ENCODE measurements around the gene PTPRG. TPM values are rescaled to one million over a fixed set of nuclear protein-coding genes. Genes with fewer than 3 reads are reported as not detected.

PTPRG gene
- total and polyA plus RNA-seq, 2 donors (not counting 3 experiments of a cell fraction or from before 2014, with no cell fraction given): 8.9 to 39.1 TPM

DNA sequence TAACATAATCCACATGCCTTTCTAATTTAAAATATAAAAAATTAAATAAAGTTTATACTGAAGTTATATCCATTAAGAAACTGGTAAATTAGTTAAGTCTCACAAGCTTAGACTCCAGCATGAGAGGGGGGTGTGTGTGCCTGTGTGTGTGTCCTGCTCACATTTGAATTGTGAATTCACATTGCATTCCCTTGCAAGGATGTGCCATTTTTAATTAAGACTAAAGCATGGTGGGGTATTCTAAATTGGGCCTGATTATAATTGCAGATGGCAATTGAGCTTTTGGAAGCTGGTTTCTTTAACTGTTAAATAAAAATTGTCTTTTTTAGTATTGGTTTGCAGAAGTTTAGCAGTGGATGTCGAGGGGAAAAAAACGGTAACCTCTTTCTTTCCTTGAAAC is 56.9 kb downstream of the PTPRG start:
- Histone ChIP-seq H4K20me1 (replicated peaks; ENCODE audit: control insufficient read depth, extremely low read depth, insufficient read depth, low read length) (no peaks in the 10 kb centered on the region), H3K4me2 (ENCODE audit: insufficient read depth, low read length) (no peak overlapping the region), H3K9ac (replicated peaks; ENCODE audit: extremely low read depth, insufficient read depth, low read length) (no peak overlapping the region), H3K4me3 (replicated peaks in 1 of 3; ENCODE audit: insufficient read depth in 1 of 3, low read depth in 1 of 3, low read length in 3 of 3) (no peak overlapping the region), H3K27me3 (ENCODE audit: control insufficient read depth in 2 of 2, insufficient read depth in 2 of 2, low read length in 2 of 2) (no peaks in the 10 kb centered on the region), H3K36me3 (ENCODE audit: control insufficient read depth in 2 of 2, extremely low read depth in 1 of 2, insufficient read depth in 2 of 2, low read length in 2 of 2) (no peaks in the 10 kb centered on the region), H3K9me3 (replicated peaks; ENCODE audit: control insufficient read depth, insufficient read depth, low read length) (no peaks in the 10 kb centered on the region), H2AFZ (ENCODE audit: low read depth, low read length) (no peak overlapping the region), H3K79me2 (ENCODE audit: control insufficient read depth, insufficient read depth, low read length) (no peaks in the 10 kb centered on the region), H3K9me1 (replicated peaks; ENCODE audit: control insufficient read depth, extremely low read depth, insufficient read depth, low read length) (no peaks in the 10 kb centered on the region), H3K27ac (ENCODE audit: insufficient read depth, low read depth, low read length) (no peak overlapping the region), H3K4me1 (ENCODE audit: control insufficient read depth, extremely low read depth, insufficient read depth, low read length) (no peaks in the 10 kb centered on the region)
- POLR2A ChIA-PET: no interaction called here
- dilution Hi-C loops (cut with MboI; ENCODE audit: extremely low pct_ligation_motif_present, low sequenced_read_pairs) (no loop called here), intact Hi-C loops (cut with micrococcal nuclease) (no loop called here)
- no peak for TF ChIP-seq EZH2 (IDR thresholded peaks at IDR 0.05; ENCODE audit: borderline replicate concordance, low read depth, low read length, severe bottlenecking)
- no peak for TF ChIP-seq MYC (IDR thresholded peaks at IDR 0.05; ENCODE audit: low read depth, low read length)
- TF ChIP-seq, protein P1, sequence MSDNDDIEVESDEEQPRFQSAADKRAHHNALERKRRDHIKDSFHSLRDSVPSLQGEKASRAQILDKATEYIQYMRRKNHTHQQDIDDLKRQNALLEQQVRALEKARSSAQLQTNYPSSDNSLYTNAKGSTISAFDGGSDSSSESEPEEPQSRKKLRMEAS (IDR thresholded peaks at IDR 0.05; ENCODE audit: insufficient read depth, insufficient read length): no peak
- no peak for TF ChIP-seq POLR2AphosphoS5 (IDR thresholded peaks at IDR 0.05; ENCODE audit: insufficient read depth, low read depth, low read length)
- FAIRE-seq (no peak), DNase-seq (ENCODE audit: low read depth, low spot score) (no peak)
- CTCF ChIA-PET: no interaction called here
- no TSS peak for BruUV-seq (replicated peaks)

DNA sequence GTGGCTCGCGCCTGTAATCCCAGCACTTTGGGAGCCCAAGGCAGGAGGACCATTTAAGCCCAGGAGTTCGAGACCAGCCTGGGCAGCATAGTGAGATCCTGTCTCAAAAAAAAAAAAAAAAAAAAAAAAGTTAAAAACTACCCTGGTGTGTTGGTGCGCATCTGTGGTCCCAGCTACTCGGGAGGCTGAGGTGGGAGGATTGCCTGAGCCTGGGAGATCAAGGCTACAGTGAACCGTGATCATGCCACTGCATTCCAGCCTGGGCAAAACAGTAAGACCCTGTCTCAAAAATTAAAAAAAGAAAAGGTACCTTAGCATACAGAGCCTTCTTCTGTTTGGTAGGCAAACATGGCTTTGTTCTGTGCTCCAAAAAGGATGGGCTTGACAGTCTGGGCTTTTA is 57.5 kb downstream of the PTPRG start:
- Histone ChIP-seq H3K4me3 (replicated peaks in 1 of 3; ENCODE audit: insufficient read depth in 1 of 3, low read depth in 1 of 3, low read length in 3 of 3) (no peak overlapping the region), H3K9me1 (replicated peaks; ENCODE audit: control insufficient read depth, extremely low read depth, insufficient read depth, low read length) (no peaks in the 10 kb centered on the region), H3K79me2 (ENCODE audit: control insufficient read depth, insufficient read depth, low read length) (no peaks in the 10 kb centered on the region), H3K27ac (ENCODE audit: insufficient read depth, low read depth, low read length) (no peak overlapping the region), H2AFZ (ENCODE audit: low read depth, low read length) (no peak overlapping the region), H3K4me1 (ENCODE audit: control insufficient read depth, extremely low read depth, insufficient read depth, low read length) (no peaks in the 10 kb centered on the region), H3K9ac (replicated peaks; ENCODE audit: extremely low read depth, insufficient read depth, low read length) (no peak overlapping the region), H3K36me3 (ENCODE audit: control insufficient read depth in 2 of 2, extremely low read depth in 1 of 2, insufficient read depth in 2 of 2, low read length in 2 of 2) (no peaks in the 10 kb centered on the region), H4K20me1 (replicated peaks; ENCODE audit: control insufficient read depth, extremely low read depth, insufficient read depth, low read length) (no peaks in the 10 kb centered on the region), H3K9me3 (replicated peaks; ENCODE audit: control insufficient read depth, insufficient read depth, low read length) (no peaks in the 10 kb centered on the region), H3K27me3 (ENCODE audit: control insufficient read depth in 2 of 2, insufficient read depth in 2 of 2, low read length in 2 of 2) (no peaks in the 10 kb centered on the region), H3K4me2 (ENCODE audit: insufficient read depth, low read length) (no peak overlapping the region)
- no peak for DNase-seq (ENCODE audit: low read depth, low spot score)
- ChIA-PET CTCF (no interaction called here), POLR2A (no interaction called here)
- dilution Hi-C loops (cut with MboI; ENCODE audit: extremely low pct_ligation_motif_present, low sequenced_read_pairs): no loop called here
- TF ChIP-seq, protein P1 (IDR thresholded peaks at IDR 0.05; ENCODE audit: insufficient read depth, insufficient read length): no peak
- TF ChIP-seq POLR2A (IDR thresholded peaks at IDR 0.05; ENCODE audit: low read depth, low read length) (no peak), JUN (IDR thresholded peaks at IDR 0.05; ENCODE audit: borderline replicate concordance, insufficient read depth, insufficient read length, low read depth) (no peak), POLR2AphosphoS5 (IDR thresholded peaks at IDR 0.05; ENCODE audit: insufficient read depth, low read depth, low read length) (no peak), GATA2 (IDR thresholded peaks at IDR 0.05; ENCODE audit: insufficient read depth, insufficient read length, low read depth, low read length) (no peak), EZH2 (IDR thresholded peaks at IDR 0.05; ENCODE audit: borderline replicate concordance, low read depth, low read length, severe bottlenecking) (no peak), FOS (IDR thresholded peaks at IDR 0.05; ENCODE audit: borderline replicate concordance, insufficient read depth, low read length) (no peak), MYC (IDR thresholded peaks at IDR 0.05; ENCODE audit: low read depth, low read length) (no peak)
- TF ChIP-seq, protein P2, sequence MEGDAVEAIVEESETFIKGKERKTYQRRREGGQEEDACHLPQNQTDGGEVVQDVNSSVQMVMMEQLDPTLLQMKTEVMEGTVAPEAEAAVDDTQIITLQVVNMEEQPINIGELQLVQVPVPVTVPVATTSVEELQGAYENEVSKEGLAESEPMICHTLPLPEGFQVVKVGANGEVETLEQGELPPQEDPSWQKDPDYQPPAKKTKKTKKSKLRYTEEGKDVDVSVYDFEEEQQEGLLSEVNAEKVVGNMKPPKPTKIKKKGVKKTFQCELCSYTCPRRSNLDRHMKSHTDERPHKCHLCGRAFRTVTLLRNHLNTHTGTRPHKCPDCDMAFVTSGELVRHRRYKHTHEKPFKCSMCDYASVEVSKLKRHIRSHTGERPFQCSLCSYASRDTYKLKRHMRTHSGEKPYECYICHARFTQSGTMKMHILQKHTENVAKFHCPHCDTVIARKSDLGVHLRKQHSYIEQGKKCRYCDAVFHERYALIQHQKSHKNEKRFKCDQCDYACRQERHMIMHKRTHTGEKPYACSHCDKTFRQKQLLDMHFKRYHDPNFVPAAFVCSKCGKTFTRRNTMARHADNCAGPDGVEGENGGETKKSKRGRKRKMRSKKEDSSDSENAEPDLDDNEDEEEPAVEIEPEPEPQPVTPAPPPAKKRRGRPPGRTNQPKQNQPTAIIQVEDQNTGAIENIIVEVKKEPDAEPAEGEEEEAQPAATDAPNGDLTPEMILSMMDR (IDR thresholded peaks at IDR 0.05; ENCODE audit: extremely low read depth in 1 of 2, insufficient read depth in 1 of 2, low read depth in 1 of 2, low read length in 2 of 2): no peak
- BruUV-seq (replicated peaks): no TSS peak
- FAIRE-seq: no peak
- intact Hi-C loops (cut with micrococcal nuclease): no loop called here
